Stomach (tissue), 9 donors: ENCODE results near the gene C20orf202. TPM values are rescaled to one million over a fixed set of nuclear protein-coding genes. Genes with fewer than 3 reads are reported as not detected.

Experiments
- DNase-seq, 2 donors: peaks; one replicate each; pipeline versions ENCODE4 v3.0.0 to v3.0.0-alpha.2; 2013 to 2019
- H3K27ac ChIP-seq, 5 donors: fragments of 200-600 bp in 4 of 5; sonication (generic) in 4 of 5; one replicate each; pipeline ENCODE4 v1.5.1; 2013 to 2019; ENCODE audit warnings: mild to moderate bottlenecking in 1 of 5, moderate library complexity in 1 of 5
- H3K27me3 ChIP-seq, 3 donors: fragments of 200-600 bp; sonication (generic); one replicate each; pipeline ENCODE4 v1.5.1; 2017 to 2019; ENCODE audit warnings: mixed run types in 1 of 3
- H3K36me3 ChIP-seq, 4 donors: fragments of 200-600 bp; sonication (generic); 1 replicate in 3 of 4; 2 replicates in 1 of 4; pipeline ENCODE4 v1.5.1; 2016 to 2019
- H3K4me1 ChIP-seq, 4 donors: fragments of 200-600 bp; sonication (generic); one replicate each; pipeline ENCODE4 v1.5.1; 2016 to 2019
- H3K4me3 ChIP-seq, 4 donors: fragments of 200-600 bp; sonication (generic) in 3 of 4; one replicate each; pipeline ENCODE4 v1.5.1; 2016 to 2019; ENCODE audit warnings: mild to moderate bottlenecking in 1 of 4
- H3K9me3 ChIP-seq, 4 donors: fragments of 200-600 bp; sonication (generic); one replicate each; pipeline ENCODE4 v1.5.1; 2016 to 2019
- CTCF ChIP-seq, 7 experiments: fragments of 450-650 bp in 4 of 7; fragments of 200-600 bp in 3 of 7; sonication (generic) in 3 of 7; IDR thresholded peaks; one replicate each; pipeline ENCODE4 v1.5.1; 2016 to 2019; ENCODE audit warnings: antibody characterized with exemption in 7 of 7, control low read depth in 2 of 7, mild to moderate bottlenecking in 1 of 7
- EP300 ChIP-seq: sonication (generic); formaldehyde crosslinking; IDR thresholded peaks from one replicate; pipeline ENCODE4 v1.6.1; 2017; ENCODE audit warnings: antibody characterized with exemption
- POLR2A ChIP-seq, 4 donors: fragments of 450-650 bp; IDR thresholded peaks; one replicate each; pipeline ENCODE4 v1.6.1; 2016; ENCODE audit warnings: antibody characterized with exemption in 4 of 4, control low read depth in 2 of 4, mild to moderate bottlenecking in 1 of 4, moderate library complexity in 1 of 4
- POLR2AphosphoS5 ChIP-seq, 3 donors: sonication (generic); formaldehyde crosslinking; IDR thresholded peaks; one replicate each; pipeline ENCODE4 v1.6.1; 2016; ENCODE audit warnings: antibody characterized with exemption in 3 of 3
- WGBS, 5 donors: extraction: QIAGEN DNeasy Blood & Tissue Kit in 3 of 5; methylation state at CpG; one replicate each; pipeline versions ENCODE4 v1.1.5 to v1.1.7; 2013 to 2018; 5-methylcytosine and 5-hydroxymethylcytosine counted together
- intact Hi-C: fragments of 100-400 bp; cut with DNase I; formaldehyde crosslinking; loops from one replicate; pipeline ENCODE4 v1.15.1; 2023; ENCODE audit warnings: low total_unique reads
- polyA plus RNA-seq, 3 donors: library from polyadenylated mRNA; stranded (reverse); fragments of 200-250 nt; gene quantifications; one replicate each; pipeline ENCODE4 v1.2.3, GENCODE V29; 2013
- total RNA-seq, 5 donors: library from RNA; depleted of rRNA; stranded (reverse); fragments of >200 nt; gene quantifications; one replicate each; pipeline versions ENCODE4 v1.1.0 to v1.2.3, GENCODE V29; 2014 to 2016
- donor health status: healthy with polysubstance abuse.
- donor health status: Bipolar disorder and iron deficiency.
- donor health status: healthy.

C20orf202 gene
- total and polyA plus RNA-seq, 8 donors: 0.05 TPM; not detected in 7

- intact Hi-C loops: no loop called here
- Histone ChIP-seq H3K4me3 (no peak overlapping the region), H3K4me1 (no peaks in the 10 kb centered on the region), H3K27me3 (no peaks in the 10 kb centered on the region), H3K9me3 (no peaks in the 10 kb centered on the region), H3K36me3 (peaks cover 36 to 98% (median 80%) of the 10 kb centered on the region in 4 donors), H3K27ac (no peak overlapping the region)
- TF ChIP-seq POLR2A (IDR thresholded peaks at IDR 0.05): no peak
- no peak for TF ChIP-seq POLR2AphosphoS5 (IDR thresholded peaks at IDR 0.05)
- TF ChIP-seq EP300: no peak
- WGBS, 5 donors: 95 to 98% (median 97%) methylated on average over 7 to 10 of the region's 10 CpGs
- DNase-seq: no peak
Observed at GRCh38 chr20:1160496-1160895, 42.8 kb upstream of the C20orf202 start.

DNA sequence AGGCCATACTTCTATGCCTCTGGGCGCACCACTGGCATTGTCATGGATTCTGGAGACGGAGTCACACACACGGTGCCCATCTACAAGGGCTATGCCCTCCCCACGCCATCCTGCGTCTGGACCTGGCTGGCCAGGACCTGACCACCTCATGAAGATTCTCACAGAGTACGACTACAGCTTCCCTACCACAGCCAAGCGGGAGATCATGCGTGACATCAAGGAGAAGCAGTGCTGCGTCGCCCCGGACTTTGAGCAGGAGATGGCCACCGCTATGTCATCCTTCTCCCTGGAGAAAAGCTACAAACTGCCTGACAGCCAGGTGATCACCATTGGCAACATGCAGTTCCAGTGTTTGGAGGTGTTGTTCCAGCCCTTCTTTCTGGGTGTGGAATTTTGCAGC, 42.3 kb upstream of the C20orf202 start:
- intact Hi-C loops: no loop called here
- Histone ChIP-seq H3K9me3 (no peaks in the 10 kb centered on the region), H3K36me3 (peaks cover 41 to 99% (median 80%) of the 10 kb centered on the region in 4 donors), H3K4me1 (no peaks in the 10 kb centered on the region), H3K4me3 (no peak overlapping the region), H3K27me3 (no peaks in the 10 kb centered on the region), H3K27ac (no peak overlapping the region)
- TF ChIP-seq EP300 (no peak), POLR2A (IDR thresholded peaks at IDR 0.05) (no peak), CTCF (IDR thresholded peaks at IDR 0.05) (no peak), POLR2AphosphoS5 (IDR thresholded peaks at IDR 0.05) (no peak)
- DNase-seq: no peak
- 97 to 100% (median 98%) methylated on average over 1 to 12 of the region's 12 CpGs for WGBS, 5 donors

DNA sequence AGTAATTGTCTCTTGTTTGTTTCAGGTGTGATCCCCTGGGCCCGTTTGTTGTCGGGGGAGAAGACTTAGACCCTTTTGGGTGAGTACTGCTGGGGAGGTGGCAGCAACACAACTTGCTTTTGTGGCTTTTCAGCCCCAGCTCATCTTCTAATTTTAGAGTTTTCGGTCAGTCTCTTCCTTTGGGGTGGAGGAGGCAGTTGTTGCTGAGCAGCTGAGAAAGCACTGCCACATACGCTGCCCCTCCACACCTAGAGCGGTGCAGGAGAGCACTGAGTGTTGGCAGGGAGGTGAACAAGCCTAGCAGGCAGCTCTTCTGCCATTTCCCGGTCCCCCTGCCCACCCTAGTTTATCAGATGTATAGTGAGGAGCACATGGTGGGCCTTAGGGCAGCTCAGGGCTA, 40.1 kb upstream of the C20orf202 start:
- peaks cover 62 to 100% (median 93%) of the 10 kb centered on the region in 4 donors for H3K36me3 ChIP-seq
- no peaks in the 10 kb centered on the region for H3K9me3 ChIP-seq
- no peak overlapping the region for H3K27ac ChIP-seq
- H3K4me1 ChIP-seq: no peaks in the 10 kb centered on the region
- intact Hi-C loops: no loop called here
- TF ChIP-seq EP300 (no peak), POLR2A (IDR thresholded peaks at IDR 0.05) (no peak), POLR2AphosphoS5 (IDR thresholded peaks at IDR 0.05) (no peak), CTCF (IDR thresholded peaks at IDR 0.05) (no peak)
- WGBS, 5 donors: 91 to 96% (median 95%) methylated on average over 6 of the region's 6 CpGs
- H3K27me3 ChIP-seq: no peaks in the 10 kb centered on the region
- DNase-seq: no peak
- no peak overlapping the region for H3K4me3 ChIP-seq

GRCh38 chr20:1163653-1164052, 39.6 kb upstream of the C20orf202 start:
- TF ChIP-seq POLR2AphosphoS5 (IDR thresholded peaks at IDR 0.05) (no peak), EP300 (no peak), POLR2A (IDR thresholded peaks at IDR 0.05) (no peak), CTCF (IDR thresholded peaks at IDR 0.05) (no peak)
- no peaks in the 10 kb centered on the region for H3K4me1 ChIP-seq
- H3K36me3 ChIP-seq: peaks cover 64 to 100% (median 94%) of the 10 kb centered on the region in 4 donors
- no peak overlapping the region for H3K4me3 ChIP-seq
- H3K27ac ChIP-seq: no peak overlapping the region
- H3K9me3 ChIP-seq: no peaks in the 10 kb centered on the region
- intact Hi-C loops: no loop called here
- 86 to 94% (median 89%) methylated on average over 2 of the region's 2 CpGs for WGBS, 5 donors
- no peaks in the 10 kb centered on the region for H3K27me3 ChIP-seq
- no peak for DNase-seq

DNA sequence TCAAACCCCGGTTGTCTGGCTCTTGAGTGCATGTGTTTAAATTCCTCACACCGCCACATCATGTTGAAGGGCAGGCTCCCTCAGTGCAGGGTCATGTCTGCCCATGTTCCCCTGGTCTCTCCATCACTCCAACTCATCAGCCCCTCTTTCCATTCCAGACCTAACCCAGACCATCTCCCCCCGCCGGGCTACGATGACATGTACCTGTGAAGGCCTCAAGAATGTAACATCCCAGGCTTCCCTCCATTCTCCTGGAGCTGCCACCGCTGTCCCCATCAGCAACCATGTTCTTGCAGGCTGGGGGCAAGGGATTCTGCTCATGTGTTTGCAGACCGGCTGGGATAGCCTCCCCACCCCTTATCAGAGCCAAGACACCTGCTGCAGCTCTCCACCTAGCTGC, 38.4 kb upstream of the C20orf202 start:
- H3K27ac ChIP-seq: no peak overlapping the region
- no peak for DNase-seq
- H3K4me1 ChIP-seq: no peaks in the 10 kb centered on the region
- WGBS, 5 donors: 94 to 99% (median 96%) methylated on average over 7 of the region's 7 CpGs
- intact Hi-C loops: no loop called here
- TF ChIP-seq POLR2AphosphoS5 (IDR thresholded peaks at IDR 0.05) (no peak), EP300 (no peak), CTCF (IDR thresholded peaks at IDR 0.05) (no peak), POLR2A (IDR thresholded peaks at IDR 0.05) (no peak)
- H3K4me3 ChIP-seq: no peak overlapping the region
- H3K27me3 ChIP-seq: no peaks in the 10 kb centered on the region
- no peaks in the 10 kb centered on the region for H3K9me3 ChIP-seq
- H3K36me3 ChIP-seq: peaks cover 76 to 100% (median 99%) of the 10 kb centered on the region in 4 donors
